Ovary (tissue), 9 donors: ENCODE results near the gene SPOCK1. TPM values are rescaled to one million over a fixed set of nuclear protein-coding genes. Genes with fewer than 3 reads are reported as not detected.

Experiments
- DNase-seq, 5 donors: peaks; one replicate each; pipeline ENCODE4 v3.0.0-alpha.2; 2019 to 2020
- H3K27ac ChIP-seq, 2 donors: fragments of 200-600 bp; one replicate each; pipeline versions ENCODE4 v1.5.1 to v1.8.0; 2019 to 2022
- H3K27me3 ChIP-seq: fragments of 200-600 bp; one replicate; pipeline ENCODE4 v1.8.0; 2022
- H3K36me3 ChIP-seq: fragments of 200-600 bp; sonication (generic); one replicate; pipeline ENCODE4 v1.5.1; 2019
- H3K4me1 ChIP-seq: one replicate; pipeline ENCODE4 v1.8.1; 2013; ENCODE audit warnings: mild to moderate bottlenecking, moderate library complexity; ENCODE audit not compliant: insufficient read depth
- H3K4me3 ChIP-seq: fragments of 200-600 bp; sonication (generic); one replicate; pipeline ENCODE4 v1.5.1; 2017
- H3K9me3 ChIP-seq, 2 donors: fragments of 200-600 bp in 1 of 2; sonication (generic) in 1 of 2; one replicate each; pipeline versions ENCODE4 v1.5.1 to v1.8.1; 2013 to 2019; ENCODE audit warnings: mild to moderate bottlenecking in 1 of 2, moderate library complexity in 1 of 2
- EP300 ChIP-seq: sonication (generic); formaldehyde crosslinking; IDR thresholded peaks from one replicate; pipeline ENCODE4 v1.6.1; 2017; ENCODE audit warnings: antibody characterized with exemption
- POLR2A ChIP-seq: fragments of 450-650 bp; IDR thresholded peaks from one replicate; pipeline ENCODE4 v1.6.1; 2017; ENCODE audit warnings: antibody characterized with exemption, mild to moderate bottlenecking, moderate library complexity
- WGBS, 3 donors: extraction: QIAGEN DNeasy Blood & Tissue Kit in 1 of 3; methylation state at CpG; one replicate each; pipeline versions ENCODE4 v1.1.5 to v1.1.7; 2013 to 2017; 5-methylcytosine and 5-hydroxymethylcytosine counted together
- intact Hi-C, 4 donors: fragments of 100-400 bp; cut with DNase I; formaldehyde crosslinking; loops; one replicate each; pipeline versions ENCODE4 v1.11.0 to v1.15.1; 2022 to 2023
- polyA plus RNA-seq, 2 donors: library from polyadenylated mRNA; stranded (reverse); fragments of 200-250 nt in 1 of 2; fragments of 350-450 nt in 1 of 2; fragmentation: Illumina TruSeq in 1 of 2; extraction: RNeasy Lipid Tissue Mini Kit (QIAGEN cat#74804) in 1 of 2; gene quantifications; one replicate each; pipeline ENCODE4 v1.2.3, GENCODE V29; 2013 to 2014
- total RNA-seq, 7 donors: library from RNA; depleted of rRNA in 2 of 7; stranded (reverse); fragments of >200 nt in 2 of 7; fragmentation: NEBNext Ultra II Directional in 3 of 7; extraction: Animal tissue kit (Norgen Biotek cat#: 25700) in 3 of 7; gene quantifications; one replicate each; pipeline versions ENCODE4 v1.1.0 to v1.2.4, GENCODE V29; 2016 to 2023
- TF ChIP-seq, protein P1 (sequence below), 3 donors: fragments of 450-650 bp in 2 of 3; fragments of 200-600 bp in 1 of 3; IDR thresholded peaks; one replicate each; pipeline versions ENCODE4 v1.5.1 to v1.8.0; 2016 to 2022; ENCODE audit warnings: antibody characterized with exemption in 3 of 3, mild to moderate bottlenecking in 1 of 3
- donor health status: DM: no; HTN: no; CAD: no; lungs with moderate emphysema.
- donor health status: DM: no; HTN: no; CAD: no.
- donor health status: Bipolar disorder and iron deficiency.
- donor health status: DM: yes; HTN: yes; CAD: no.
- donor health status: DM: no; HTN: no; CAD: no.
- donor health status: DM: yes; HTN: yes; CAD: no.

Gene SPOCK1
- total and polyA plus RNA-seq, 9 donors: 1.3 to 42.6 (median 10.8) TPM

DNA sequence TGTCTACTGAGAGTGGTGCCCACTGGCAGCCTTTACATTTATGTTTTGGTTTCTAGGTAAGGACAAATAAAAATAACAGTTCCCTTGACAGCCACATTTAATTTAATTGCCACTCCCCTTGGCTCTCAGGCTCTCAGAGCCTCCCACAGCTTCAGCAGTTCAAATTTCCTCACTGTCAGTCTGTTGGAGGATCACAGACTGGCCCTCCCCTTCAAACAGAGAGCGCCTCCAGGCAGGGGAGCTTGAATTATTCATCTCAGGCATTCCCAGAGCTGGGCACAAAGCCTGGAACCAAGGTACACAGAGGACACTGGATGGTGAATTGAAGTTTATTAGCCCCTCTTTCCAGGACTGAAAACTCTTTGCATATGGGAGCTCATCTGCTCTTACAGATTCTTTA lies 407.7 kb downstream of the SPOCK1 start:
- no peak for DNase-seq
- Histone ChIP-seq H3K27ac (no peak overlapping the region), H3K4me1 (no peaks in the 10 kb centered on the region), H3K27me3 (no peaks in the 10 kb centered on the region), H3K36me3 (no peaks in the 10 kb centered on the region), H3K4me3 (no peak overlapping the region), H3K9me3 (no peaks in the 10 kb centered on the region)
- TF ChIP-seq POLR2A (no peak), EP300 (no peak)
- TF ChIP-seq, protein P1, sequence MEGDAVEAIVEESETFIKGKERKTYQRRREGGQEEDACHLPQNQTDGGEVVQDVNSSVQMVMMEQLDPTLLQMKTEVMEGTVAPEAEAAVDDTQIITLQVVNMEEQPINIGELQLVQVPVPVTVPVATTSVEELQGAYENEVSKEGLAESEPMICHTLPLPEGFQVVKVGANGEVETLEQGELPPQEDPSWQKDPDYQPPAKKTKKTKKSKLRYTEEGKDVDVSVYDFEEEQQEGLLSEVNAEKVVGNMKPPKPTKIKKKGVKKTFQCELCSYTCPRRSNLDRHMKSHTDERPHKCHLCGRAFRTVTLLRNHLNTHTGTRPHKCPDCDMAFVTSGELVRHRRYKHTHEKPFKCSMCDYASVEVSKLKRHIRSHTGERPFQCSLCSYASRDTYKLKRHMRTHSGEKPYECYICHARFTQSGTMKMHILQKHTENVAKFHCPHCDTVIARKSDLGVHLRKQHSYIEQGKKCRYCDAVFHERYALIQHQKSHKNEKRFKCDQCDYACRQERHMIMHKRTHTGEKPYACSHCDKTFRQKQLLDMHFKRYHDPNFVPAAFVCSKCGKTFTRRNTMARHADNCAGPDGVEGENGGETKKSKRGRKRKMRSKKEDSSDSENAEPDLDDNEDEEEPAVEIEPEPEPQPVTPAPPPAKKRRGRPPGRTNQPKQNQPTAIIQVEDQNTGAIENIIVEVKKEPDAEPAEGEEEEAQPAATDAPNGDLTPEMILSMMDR (IDR thresholded peaks at IDR 0.05): no peak
- intact Hi-C loops: no loop called here
- WGBS, 3 donors: 63 to 77% (median 64%) methylated on average over 1 of the region's 1 CpG

DNA sequence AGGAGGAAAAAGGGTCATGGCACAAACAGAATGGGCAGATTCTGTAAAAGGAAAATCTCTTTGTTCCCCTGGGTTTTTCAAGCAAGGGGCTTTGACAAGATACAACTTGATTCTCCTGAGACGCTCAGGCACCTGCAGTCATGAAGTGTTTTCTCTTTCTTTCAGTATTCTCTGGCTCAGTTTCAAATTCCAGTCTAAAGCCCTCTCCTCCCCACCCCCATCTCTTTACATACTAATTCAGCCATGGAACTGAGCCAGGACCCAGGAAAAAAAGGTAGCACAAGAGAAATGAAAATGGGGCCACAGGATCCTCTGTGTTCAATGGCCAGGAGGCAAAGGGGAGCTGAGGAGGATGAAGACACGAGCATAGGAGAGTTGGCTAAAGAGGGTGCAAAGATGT lies 408.4 kb downstream of the SPOCK1 start:
- TF ChIP-seq POLR2A: no peak
- no peak for TF ChIP-seq EP300
- TF ChIP-seq, protein P1 (IDR thresholded peaks at IDR 0.05): no peak
- intact Hi-C loops: no loop called here
- no peaks in the 10 kb centered on the region for H3K36me3 ChIP-seq
- no peak overlapping the region for H3K27ac ChIP-seq
- no peaks in the 10 kb centered on the region for H3K9me3 ChIP-seq
- H3K27me3 ChIP-seq: no peaks in the 10 kb centered on the region
- 63 to 80% (median 64%) methylated on average over 2 of the region's 2 CpGs for WGBS, 3 donors
- no peaks in the 10 kb centered on the region for H3K4me1 ChIP-seq
- no peak overlapping the region for H3K4me3 ChIP-seq
- DNase-seq: no peak

DNA sequence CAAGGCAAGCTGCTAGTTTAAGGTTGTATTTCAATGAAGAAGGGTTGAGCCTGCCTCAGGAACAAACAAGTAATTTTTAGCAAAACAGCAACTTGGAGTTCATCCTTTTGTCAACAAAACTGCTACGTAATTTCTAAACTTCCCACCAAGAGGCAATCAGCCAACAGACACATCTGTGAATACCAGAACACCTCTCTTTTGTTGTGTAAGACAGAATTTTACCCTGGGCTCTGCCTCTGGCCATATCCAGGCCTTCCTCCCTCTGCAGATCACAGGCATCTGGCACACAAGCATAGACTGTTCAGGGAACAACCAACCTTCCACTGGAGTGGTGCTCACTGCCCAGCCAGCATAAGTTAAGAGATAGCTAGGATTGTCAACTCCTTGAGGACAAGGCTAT lies 409.0 kb downstream of the SPOCK1 start:
- H3K9me3 ChIP-seq: no peaks in the 10 kb centered on the region
- H3K4me1 ChIP-seq: no peaks in the 10 kb centered on the region
- 9 to 32% (median 15%) methylated on average over 1 of the region's 1 CpG for WGBS, 3 donors
- no peaks in the 10 kb centered on the region for H3K27me3 ChIP-seq
- intact Hi-C loops: no loop called here
- no peak overlapping the region for H3K4me3 ChIP-seq
- no peak overlapping the region for H3K27ac ChIP-seq
- DNase-seq: no peak
- no peak for TF ChIP-seq POLR2A
- TF ChIP-seq, protein P1 (IDR thresholded peaks at IDR 0.05): no peak
- no peak for TF ChIP-seq EP300
- no peaks in the 10 kb centered on the region for H3K36me3 ChIP-seq

DNA sequence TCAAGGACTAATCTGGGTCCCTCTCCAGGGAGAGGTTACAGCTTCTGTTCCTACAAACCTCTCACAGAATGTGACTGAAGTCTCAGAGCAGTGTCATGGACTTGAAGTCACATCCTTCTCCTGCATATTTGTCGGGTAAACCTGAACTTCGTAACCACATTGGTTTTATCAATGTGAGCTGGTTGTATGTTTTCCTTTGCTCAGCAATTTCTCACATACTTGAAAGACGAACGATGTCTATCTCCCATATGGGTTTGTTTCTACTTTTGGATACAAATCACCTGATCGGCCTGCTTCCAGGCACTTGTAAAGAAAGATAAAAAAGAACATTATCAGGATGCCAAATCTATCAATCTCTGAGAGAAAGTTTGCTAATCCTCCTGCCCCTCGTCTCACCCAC lies 411.0 kb downstream of the SPOCK1 start:
- WGBS, 3 donors: 79 to 87% (median 82%) methylated on average over 6 of the region's 6 CpGs
- no peak overlapping the region for H3K4me3 ChIP-seq
- H3K9me3 ChIP-seq: no peaks in the 10 kb centered on the region
- no peaks in the 10 kb centered on the region for H3K36me3 ChIP-seq
- DNase-seq: no peak
- no peak overlapping the region for H3K27ac ChIP-seq
- no peaks in the 10 kb centered on the region for H3K4me1 ChIP-seq
- no peaks in the 10 kb centered on the region for H3K27me3 ChIP-seq
- TF ChIP-seq POLR2A (no peak), EP300 (no peak)
- TF ChIP-seq, protein P1 (IDR thresholded peaks at IDR 0.05): no peak
- intact Hi-C loops: no loop called here

DNA sequence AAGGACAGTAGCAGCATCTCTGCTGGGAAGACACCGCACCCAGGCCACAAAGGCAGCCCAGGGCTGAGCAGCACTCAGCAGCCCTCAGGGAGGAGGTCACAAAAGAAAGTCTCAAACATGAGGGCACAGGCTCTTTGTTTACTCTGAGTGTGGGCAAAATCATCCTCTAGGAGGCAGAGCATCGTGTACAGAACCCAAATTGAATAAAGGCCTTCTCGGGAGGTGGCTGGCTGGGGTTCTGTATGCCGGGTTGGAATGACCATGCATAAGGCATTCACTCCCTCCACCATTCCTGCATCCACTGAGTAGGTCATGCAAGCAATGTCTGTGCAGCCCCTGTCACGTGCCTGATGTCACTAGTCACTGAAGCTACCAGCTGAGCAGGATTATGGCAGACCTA lies 412.8 kb downstream of the SPOCK1 start:
- Histone ChIP-seq H3K27me3 (no peaks in the 10 kb centered on the region), H3K36me3 (no peaks in the 10 kb centered on the region), H3K4me1 (no peaks in the 10 kb centered on the region), H3K27ac (no peak overlapping the region), H3K4me3 (no peak overlapping the region), H3K9me3 (no peaks in the 10 kb centered on the region)
- intact Hi-C loops: no loop called here
- no peak for DNase-seq
- no peak for TF ChIP-seq POLR2A
- TF ChIP-seq, protein P1 (IDR thresholded peaks at IDR 0.05): no peak
- no peak for TF ChIP-seq EP300
- WGBS, 3 donors: 75 to 80% (median 78%) methylated on average over 5 of the region's 5 CpGs
